Glomerular visceral epithelial cell (primary cell): ENCODE results near the gene ING4.
"Not testable (repeated sequence)": the region's sequence is repeated elsewhere in the genome, so short reads cannot be mapped to it uniquely, and the experiment has no call there.

Experiments used
- DNase-seq: peaks from one replicate; pipeline ENCODE4 v3.0.0-alpha.2; 2016; ENCODE audit errors: extremely low spot score

Gene ING4

GRCh38 chr12:6662906-6663742 is at the start of gene ING4:
ING4 (minus strand) TSS chr12:6663119; CDS start chr12:6663101, 18 bp downstream.
- peak; percentile 99 for DNase-seq

- DNase-seq = no peak
Observed at GRCh38 chr12:6708960-6709394, 46.1 kb upstream of the ING4 start.

GRCh38 chr12:6708351-6708750 is 45.4 kb upstream of the ING4 start:
- DNase-seq = not testable (repeated sequence)

- DNase-seq = no peak
Observed at GRCh38 chr12:6703631-6704030, 40.7 kb upstream of the ING4 start.

GRCh38 chr12:6701078-6701768 is 38.3 kb upstream of the ING4 start:
- DNase-seq = no peak

- DNase-seq = peak; percentile 38
Observed at GRCh38 chr12:6700646-6701051, 37.7 kb upstream of the ING4 start, which contains the start of gene PIANP. PIANP (minus strand) TSS chr12:6700815; CDS start chr12:6698061, 2,754 bp downstream.

- no peak for DNase-seq
Observed at GRCh38 chr12:6699989-6700645, 37.2 kb upstream of the ING4 start.

- peak; percentile 16 for DNase-seq
Observed at GRCh38 chr12:6699259-6699988, 36.5 kb upstream of the ING4 start.

- DNase-seq = no peak
Observed at GRCh38 chr12:6698352-6699046, 35.6 kb upstream of the ING4 start.

- DNase-seq = peak; percentile 67
Observed at GRCh38 chr12:6697584-6698351, 34.8 kb upstream of the ING4 start.

- DNase-seq = no peak
Observed at GRCh38 chr12:6696690-6697583, 34.0 kb upstream of the ING4 start.

GRCh38 chr12:6695313-6696045 is 32.6 kb upstream of the ING4 start:
- DNase-seq = no peak

- no peak for DNase-seq
Observed at GRCh38 chr12:6694701-6695100, 31.8 kb upstream of the ING4 start.

- DNase-seq = no peak
Observed at GRCh38 chr12:6693832-6694355, 31.0 kb upstream of the ING4 start.

GRCh38 chr12:6692888-6693287 is 30.0 kb upstream of the ING4 start:
- no peak for DNase-seq

- peak; percentile 58 for DNase-seq
Observed at GRCh38 chr12:6691473-6691872, 28.6 kb upstream of the ING4 start.

GRCh38 chr12:6688999-6689882 is 26.3 kb upstream of the ING4 start, which contains the start of gene ZNF384:
ZNF384 (minus strand) TSS chr12:6689375; CDS start chr12:6679520, 9,855 bp downstream.
- peak; percentile 99 for DNase-seq
